ENCODE measurements around the gene CHD6. TPM values are rescaled to one million over a fixed set of nuclear protein-coding genes. Genes with fewer than 3 reads are reported as not detected.

Gene CHD6
- total and polyA plus RNA-seq, 11 donors, result 6.5 to 52.8 (median 38.9) TPM

DNA sequence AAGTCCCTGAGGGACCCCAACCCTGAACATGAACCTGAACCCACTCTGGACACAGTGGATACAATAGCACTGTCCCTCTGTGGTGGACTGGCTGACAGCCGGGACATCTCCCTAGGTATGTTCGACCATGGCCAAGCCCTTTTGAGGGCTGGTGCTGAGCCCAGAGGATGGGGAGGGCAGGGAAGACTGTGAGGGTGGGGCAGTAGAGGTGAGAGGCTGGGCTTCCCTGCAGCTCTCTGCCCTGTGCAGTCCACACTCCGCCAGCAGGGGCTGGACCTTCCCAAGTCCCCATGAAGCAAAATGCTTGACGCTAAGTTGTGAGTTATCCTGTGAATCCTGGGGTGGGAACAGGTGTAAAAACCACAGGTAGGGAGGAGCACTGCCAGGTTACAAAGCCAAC lies 266.1 kb downstream of the CHD6 start:
- peak in 1 of 5 donors; percentile 17 for DNase-seq
- intact Hi-C loops (cut with DNase I), result no loop called here
- no peak for ATAC-seq

More for the DNA sequence above, 266.1 kb downstream of the CHD6 start:
- 67 to 100% (median 84%) methylated on average over 1 to 4 of the region's 4 CpGs for WGBS, 4 donors
- no peak overlapping the region for H3K4me3 ChIP-seq
- no peak for TF ChIP-seq POLR2A (IDR thresholded peaks at IDR 0.05)
- TF ChIP-seq, protein P1, sequence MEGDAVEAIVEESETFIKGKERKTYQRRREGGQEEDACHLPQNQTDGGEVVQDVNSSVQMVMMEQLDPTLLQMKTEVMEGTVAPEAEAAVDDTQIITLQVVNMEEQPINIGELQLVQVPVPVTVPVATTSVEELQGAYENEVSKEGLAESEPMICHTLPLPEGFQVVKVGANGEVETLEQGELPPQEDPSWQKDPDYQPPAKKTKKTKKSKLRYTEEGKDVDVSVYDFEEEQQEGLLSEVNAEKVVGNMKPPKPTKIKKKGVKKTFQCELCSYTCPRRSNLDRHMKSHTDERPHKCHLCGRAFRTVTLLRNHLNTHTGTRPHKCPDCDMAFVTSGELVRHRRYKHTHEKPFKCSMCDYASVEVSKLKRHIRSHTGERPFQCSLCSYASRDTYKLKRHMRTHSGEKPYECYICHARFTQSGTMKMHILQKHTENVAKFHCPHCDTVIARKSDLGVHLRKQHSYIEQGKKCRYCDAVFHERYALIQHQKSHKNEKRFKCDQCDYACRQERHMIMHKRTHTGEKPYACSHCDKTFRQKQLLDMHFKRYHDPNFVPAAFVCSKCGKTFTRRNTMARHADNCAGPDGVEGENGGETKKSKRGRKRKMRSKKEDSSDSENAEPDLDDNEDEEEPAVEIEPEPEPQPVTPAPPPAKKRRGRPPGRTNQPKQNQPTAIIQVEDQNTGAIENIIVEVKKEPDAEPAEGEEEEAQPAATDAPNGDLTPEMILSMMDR (IDR thresholded peaks at IDR 0.05), result no peak
- no peaks in the 10 kb centered on the region for H3K9me3 ChIP-seq
- H3K27ac ChIP-seq, result no peak overlapping the region
- H3K27me3 ChIP-seq, result no peaks in the 10 kb centered on the region
- H3K4me1 ChIP-seq, result no peaks in the 10 kb centered on the region
- H3K36me3 ChIP-seq, result peaks cover 0 to 79% (median 56%) of the 10 kb centered on the region in 9 donors

Measured in heart left ventricle (tissue), 16 donors.